Parathyroid adenoma (tissue), 2 donors: Measurements from ENCODE around the gene STX12.

Experiments
- H2AFZ ChIP-seq: fragments of 300-600 bp; sonication (generic); one replicate; pipeline ENCODE4 v1.7.0; 2017; ENCODE audit warnings: antibody characterized with exemption, mild to moderate bottlenecking
- H3K27ac ChIP-seq: fragments of 300-600 bp; sonication (generic); one replicate; pipeline ENCODE4 v1.7.0; 2017
- H3K27me3 ChIP-seq: fragments of 300-600 bp; sonication (generic); one replicate; pipeline ENCODE4 v1.7.0; 2017; ENCODE audit warnings: low read length; ENCODE audit not compliant: control insufficient read depth, insufficient read depth
- H3K36me3 ChIP-seq: fragments of 300-600 bp; sonication (generic); one replicate; pipeline ENCODE4 v1.7.0; 2017; ENCODE audit warnings: low read length; ENCODE audit not compliant: control insufficient read depth, insufficient read depth
- H3K4me1 ChIP-seq: fragments of 300-600 bp; sonication (generic); one replicate; pipeline ENCODE4 v1.7.0; 2017; ENCODE audit warnings: control low read depth
- H3K4me2 ChIP-seq: fragments of 300-600 bp; sonication (generic); one replicate; pipeline ENCODE4 v1.7.0; 2017; ENCODE audit warnings: low read length
- H3K4me3 ChIP-seq: fragments of 300-600 bp; sonication (generic); one replicate; pipeline ENCODE4 v1.7.0; 2017; ENCODE audit warnings: low read depth, low read length
- H3K79me2 ChIP-seq: fragments of 300-600 bp; sonication (generic); one replicate; pipeline ENCODE4 v1.7.0; 2017; ENCODE audit warnings: control low read depth
- H3K9ac ChIP-seq: fragments of 300-600 bp; sonication (generic); one replicate; pipeline ENCODE4 v1.7.0; 2017; ENCODE audit warnings: mild to moderate bottlenecking
- H3K9me3 ChIP-seq: fragments of 300-600 bp; sonication (generic); one replicate; pipeline ENCODE4 v1.7.0; 2017; ENCODE audit warnings: low read length; ENCODE audit not compliant: control insufficient read depth
- TF ChIP-seq, protein P1 (sequence below): fragments of 300-600 bp; sonication (generic); IDR thresholded peaks from one replicate; pipeline ENCODE4 v1.7.0; 2017; ENCODE audit warnings: antibody characterized with exemption, mild to moderate bottlenecking
- donor health status: primary hyperparathyroidism.

The STX12 gene

DNA sequence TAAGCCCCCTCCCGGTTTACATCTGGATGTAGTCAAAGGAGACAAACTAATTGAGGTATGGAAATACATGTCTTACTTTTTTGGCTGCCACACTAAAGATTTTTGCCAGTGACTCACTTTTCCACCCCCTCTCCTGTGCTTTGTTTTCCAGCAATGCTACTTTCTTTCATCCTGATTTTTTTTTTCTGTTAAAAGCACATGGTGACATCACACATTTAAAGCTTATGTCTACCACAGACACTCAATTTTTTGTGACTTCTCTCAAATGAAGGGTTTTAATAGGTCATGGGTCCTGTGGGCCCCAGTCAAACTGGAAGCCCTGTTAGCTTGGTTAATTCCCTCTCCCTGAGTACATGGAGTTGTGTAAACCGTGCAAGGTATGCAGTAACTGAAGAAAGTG is 59.7 kb downstream of the STX12 start:
- TF ChIP-seq, protein P1, sequence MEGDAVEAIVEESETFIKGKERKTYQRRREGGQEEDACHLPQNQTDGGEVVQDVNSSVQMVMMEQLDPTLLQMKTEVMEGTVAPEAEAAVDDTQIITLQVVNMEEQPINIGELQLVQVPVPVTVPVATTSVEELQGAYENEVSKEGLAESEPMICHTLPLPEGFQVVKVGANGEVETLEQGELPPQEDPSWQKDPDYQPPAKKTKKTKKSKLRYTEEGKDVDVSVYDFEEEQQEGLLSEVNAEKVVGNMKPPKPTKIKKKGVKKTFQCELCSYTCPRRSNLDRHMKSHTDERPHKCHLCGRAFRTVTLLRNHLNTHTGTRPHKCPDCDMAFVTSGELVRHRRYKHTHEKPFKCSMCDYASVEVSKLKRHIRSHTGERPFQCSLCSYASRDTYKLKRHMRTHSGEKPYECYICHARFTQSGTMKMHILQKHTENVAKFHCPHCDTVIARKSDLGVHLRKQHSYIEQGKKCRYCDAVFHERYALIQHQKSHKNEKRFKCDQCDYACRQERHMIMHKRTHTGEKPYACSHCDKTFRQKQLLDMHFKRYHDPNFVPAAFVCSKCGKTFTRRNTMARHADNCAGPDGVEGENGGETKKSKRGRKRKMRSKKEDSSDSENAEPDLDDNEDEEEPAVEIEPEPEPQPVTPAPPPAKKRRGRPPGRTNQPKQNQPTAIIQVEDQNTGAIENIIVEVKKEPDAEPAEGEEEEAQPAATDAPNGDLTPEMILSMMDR = no peak
- H3K27ac ChIP-seq = no peak overlapping the region

DNA sequence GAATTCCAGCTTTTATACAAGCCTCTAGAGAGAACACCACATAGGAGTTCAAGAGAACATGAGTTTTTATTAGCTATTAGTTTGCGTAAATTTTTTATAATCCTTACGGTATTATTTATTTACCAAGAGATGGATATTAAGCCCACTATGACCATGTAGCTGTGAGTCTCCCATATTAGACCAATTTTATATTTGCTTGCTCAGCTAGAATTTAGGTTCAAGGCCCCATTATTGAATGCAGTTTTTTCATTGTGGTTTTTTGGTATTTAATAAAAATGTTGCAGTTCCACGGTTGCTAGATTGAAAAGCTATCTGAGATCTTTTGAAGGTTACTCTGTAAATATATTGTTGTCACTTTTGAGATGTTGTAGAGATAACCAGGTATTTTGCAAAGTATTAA is 60.5 kb downstream of the STX12 start:
- peaks cover 25% of the 10 kb centered on the region for H3K79me2 ChIP-seq
- H2AFZ ChIP-seq = no peak overlapping the region
- no peaks in the 10 kb centered on the region for H3K4me1 ChIP-seq
- TF ChIP-seq, protein P1 = no peak
- H3K27ac ChIP-seq = no peak overlapping the region
- no peak overlapping the region for H3K4me3 ChIP-seq
- H3K36me3 ChIP-seq = no peaks in the 10 kb centered on the region
- no peak overlapping the region for H3K4me2 ChIP-seq
- H3K9ac ChIP-seq = no peak overlapping the region
- H3K27me3 ChIP-seq = no peaks in the 10 kb centered on the region
- no peaks in the 10 kb centered on the region for H3K9me3 ChIP-seq

More for the DNA sequence above, 59.7 kb downstream of the STX12 start:
- Histone ChIP-seq H3K4me2 (no peak overlapping the region), H3K4me3 (no peak overlapping the region), H3K4me1 (no peaks in the 10 kb centered on the region), H3K27me3 (no peaks in the 10 kb centered on the region), H3K79me2 (peaks cover 24% of the 10 kb centered on the region), H3K9me3 (no peaks in the 10 kb centered on the region), H3K9ac (no peak overlapping the region), H2AFZ (no peak overlapping the region), H3K36me3 (no peaks in the 10 kb centered on the region)

DNA sequence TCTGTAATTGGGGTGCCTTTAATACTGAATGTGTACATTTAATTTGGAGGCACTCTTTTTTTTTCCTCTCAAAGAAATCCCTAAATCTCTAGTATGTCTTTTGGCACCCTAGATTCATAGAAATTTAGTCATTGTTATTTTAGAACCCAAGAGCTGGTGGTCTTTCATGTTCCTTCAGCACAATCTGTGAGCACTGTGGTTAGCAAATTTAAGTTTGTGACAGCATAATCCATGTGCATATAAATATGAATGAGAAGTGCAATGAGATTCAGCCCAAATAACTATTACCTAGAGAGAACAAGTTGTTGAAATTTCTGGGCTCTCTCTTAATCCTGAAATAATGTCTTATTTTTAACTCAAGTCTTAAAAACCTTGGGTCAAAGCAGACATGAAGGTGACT is 62.0 kb downstream of the STX12 start:
- H3K79me2 ChIP-seq = peaks cover 25% of the 10 kb centered on the region
- TF ChIP-seq, protein P1 = no peak
- H3K27me3 ChIP-seq = no peaks in the 10 kb centered on the region
- no peak overlapping the region for H3K27ac ChIP-seq
- no peak overlapping the region for H2AFZ ChIP-seq
- H3K4me1 ChIP-seq = no peaks in the 10 kb centered on the region
- H3K9me3 ChIP-seq = no peaks in the 10 kb centered on the region
- H3K9ac ChIP-seq = no peak overlapping the region
- H3K4me3 ChIP-seq = no peak overlapping the region
- H3K4me2 ChIP-seq = no peak overlapping the region
- no peaks in the 10 kb centered on the region for H3K36me3 ChIP-seq

DNA sequence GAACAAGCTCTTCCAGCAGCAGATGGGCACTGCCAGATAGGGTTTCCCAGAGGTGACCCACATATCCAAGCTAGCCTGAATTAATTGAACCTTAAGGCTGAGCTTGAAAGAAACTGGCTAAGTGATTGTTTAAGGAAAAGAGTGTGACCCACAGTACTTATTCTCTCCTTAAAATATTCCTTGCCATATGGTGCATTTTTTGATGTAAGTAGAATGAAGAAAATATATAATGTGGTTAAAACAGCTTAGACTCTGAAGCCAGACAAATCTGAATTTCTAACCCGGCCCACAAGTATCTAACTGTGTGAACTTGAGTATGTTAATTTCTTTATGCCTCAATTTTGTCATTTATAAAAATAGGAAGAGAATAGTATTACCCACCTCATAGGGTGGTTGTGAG is 62.5 kb downstream of the STX12 start:
- Histone ChIP-seq H3K79me2 (peaks cover 25% of the 10 kb centered on the region), H2AFZ (no peak overlapping the region), H3K27ac (no peak overlapping the region), H3K4me2 (no peak overlapping the region), H3K9me3 (no peaks in the 10 kb centered on the region), H3K9ac (no peak overlapping the region), H3K4me1 (no peaks in the 10 kb centered on the region), H3K36me3 (no peaks in the 10 kb centered on the region), H3K4me3 (no peak overlapping the region), H3K27me3 (no peaks in the 10 kb centered on the region)
- TF ChIP-seq, protein P1 = no peak

DNA sequence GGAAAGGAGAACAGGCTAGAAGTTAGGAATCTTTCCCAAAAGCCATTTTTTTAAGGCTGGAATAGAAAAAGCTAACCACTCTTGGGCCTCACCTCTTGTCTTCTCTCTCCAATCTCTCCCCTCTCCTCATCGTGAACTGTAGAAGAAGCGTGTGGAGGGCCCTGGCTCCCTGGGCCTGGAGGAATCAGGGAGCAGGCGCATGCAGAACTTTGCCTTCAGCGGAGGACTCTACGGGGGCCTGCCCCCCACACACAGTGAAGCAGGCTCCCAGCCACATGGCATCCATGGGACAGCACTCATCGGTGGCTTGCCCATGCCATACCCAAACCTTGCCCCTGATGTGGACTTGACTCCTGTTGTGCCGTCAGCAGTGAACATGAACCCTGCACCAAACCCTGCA is 76.9 kb downstream of the STX12 start:
- H3K27ac ChIP-seq = no peak overlapping the region
- no peaks in the 10 kb centered on the region for H3K9me3 ChIP-seq
- no peak overlapping the region for H3K9ac ChIP-seq
- no peaks in the 10 kb centered on the region for H3K27me3 ChIP-seq
- H2AFZ ChIP-seq = no peak overlapping the region
- no peaks in the 10 kb centered on the region for H3K79me2 ChIP-seq
- no peak overlapping the region for H3K4me3 ChIP-seq
- TF ChIP-seq, protein P1 = no peak
- no peaks in the 10 kb centered on the region for H3K4me1 ChIP-seq
- no peaks in the 10 kb centered on the region for H3K36me3 ChIP-seq
- H3K4me2 ChIP-seq = no peak overlapping the region
